ENCODE data around the gene CD300LB.
"Not testable (repeated sequence)": the region's sequence is repeated elsewhere in the genome, so short reads cannot be mapped to it uniquely, and the experiment has no call there.

The CD300LB gene

DNA sequence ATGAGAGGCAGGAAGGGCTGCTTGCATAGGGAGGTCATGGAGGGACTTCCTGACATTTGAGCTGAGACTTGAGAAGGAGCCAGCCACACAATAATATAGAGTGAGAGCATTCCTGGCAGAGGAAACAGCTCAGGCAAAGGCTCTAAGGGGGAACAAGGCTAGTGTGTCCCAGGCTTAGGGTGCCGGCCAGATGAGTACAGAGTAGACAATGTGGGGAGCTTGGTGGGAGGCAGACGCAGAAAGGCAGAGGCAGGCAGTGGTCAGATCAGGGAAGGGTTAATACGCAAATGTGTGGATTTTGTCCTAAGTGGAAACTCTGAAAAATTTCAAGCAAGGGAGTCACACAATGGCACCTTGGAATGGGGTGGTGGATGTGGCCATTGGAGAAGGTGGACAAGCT lies 31.3 kb downstream of the CD300LB start:
- no peak for FAIRE-seq

DNA sequence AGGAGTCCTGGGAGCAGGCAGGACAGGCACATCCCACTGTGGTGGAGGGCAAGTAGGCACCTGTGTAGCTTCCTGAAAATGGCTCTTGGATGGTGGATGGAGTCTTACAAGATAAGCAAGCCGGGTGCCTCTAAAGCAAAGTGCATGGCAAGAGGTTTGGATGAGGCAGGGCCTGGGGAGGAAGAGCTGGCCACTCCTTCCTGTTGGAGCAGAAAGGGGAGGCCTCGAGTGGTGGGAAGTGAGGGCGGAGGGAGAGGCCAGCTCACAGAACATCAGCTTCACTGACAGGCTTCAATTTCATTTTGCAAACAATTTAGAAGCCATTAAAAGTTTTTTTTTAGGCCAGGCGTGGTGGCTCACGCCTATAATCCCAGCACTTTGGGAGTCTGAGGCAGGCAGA lies 33.8 kb downstream of the CD300LB start:
- FAIRE-seq = no peak
- peak; percentile 3 for DNase-seq (ENCODE audit: low spot score)

More for the DNA sequence above, 31.3 kb downstream of the CD300LB start:
- DNase-seq (ENCODE audit: low spot score) = peak; percentile 1

DNA sequence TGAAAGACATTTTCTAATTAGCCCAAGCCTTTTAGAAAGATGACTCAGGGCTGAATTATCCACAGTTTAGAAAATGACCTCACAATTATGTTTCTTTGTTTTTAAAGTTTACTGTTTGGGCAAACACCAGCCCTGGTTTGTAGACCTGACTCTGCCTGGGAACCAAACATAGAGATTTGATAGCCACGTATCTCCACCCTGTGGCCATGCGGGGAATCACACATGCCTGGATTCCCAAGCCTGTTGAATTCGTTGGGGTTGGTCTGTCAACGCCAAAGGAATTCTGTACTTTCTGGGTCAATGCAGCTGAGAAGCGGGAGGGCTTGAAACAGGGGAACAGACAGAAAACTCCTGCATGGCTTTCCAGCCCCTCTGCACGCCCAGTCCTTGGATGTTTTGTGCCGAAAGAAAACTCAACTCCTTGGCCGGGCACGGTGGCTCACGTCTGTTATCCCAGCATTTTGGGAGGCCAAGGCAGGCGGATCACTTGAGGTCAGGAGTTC lies 37.9 kb downstream of the CD300LB start:
- DNase-seq (ENCODE audit: low spot score) = peak; percentile 85
- FAIRE-seq = peak; percentile 90

DNA sequence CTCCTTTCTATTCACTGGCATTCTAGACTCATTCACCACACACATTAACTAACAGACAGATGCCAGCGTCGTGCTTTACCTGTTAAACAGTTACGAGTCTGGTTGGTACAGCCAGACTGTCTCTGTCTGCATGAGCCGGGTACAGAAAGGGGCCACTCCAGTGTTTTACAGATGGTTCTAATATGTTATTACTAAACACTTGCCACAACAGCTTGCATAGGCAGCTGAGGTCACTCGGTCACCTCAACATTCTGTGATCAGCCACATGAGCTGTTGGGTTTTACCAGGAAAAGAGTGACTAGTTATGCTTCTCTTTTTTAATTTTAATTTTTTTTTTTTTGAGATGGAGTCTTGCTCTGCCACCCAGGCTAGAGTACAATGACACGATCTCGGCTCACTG lies 39.6 kb downstream of the CD300LB start:
- DNase-seq (ENCODE audit: low spot score) = peak; percentile 0
- no peak for FAIRE-seq

DNA sequence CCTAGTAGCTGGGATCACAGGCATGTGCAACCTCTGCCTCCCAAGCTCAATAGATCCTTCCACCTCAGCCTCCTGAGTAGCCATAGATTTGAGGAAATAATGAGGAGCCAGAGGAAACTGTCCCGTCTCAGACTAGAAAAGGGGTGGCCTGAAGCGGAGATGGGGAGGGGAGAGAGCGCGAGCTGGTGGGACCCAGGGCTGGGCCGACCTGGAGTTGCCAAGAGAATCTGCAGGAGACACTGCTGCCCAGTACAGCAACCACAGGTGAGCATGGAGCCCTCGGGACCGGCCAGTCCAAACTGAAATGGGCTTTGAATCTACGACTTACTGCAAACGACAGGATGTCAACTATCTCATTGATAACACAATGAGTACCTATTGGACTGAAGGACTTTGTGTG lies 40.6 kb downstream of the CD300LB start:
- FAIRE-seq = no peak
- peak; percentile 2 for DNase-seq (ENCODE audit: low spot score)

DNA sequence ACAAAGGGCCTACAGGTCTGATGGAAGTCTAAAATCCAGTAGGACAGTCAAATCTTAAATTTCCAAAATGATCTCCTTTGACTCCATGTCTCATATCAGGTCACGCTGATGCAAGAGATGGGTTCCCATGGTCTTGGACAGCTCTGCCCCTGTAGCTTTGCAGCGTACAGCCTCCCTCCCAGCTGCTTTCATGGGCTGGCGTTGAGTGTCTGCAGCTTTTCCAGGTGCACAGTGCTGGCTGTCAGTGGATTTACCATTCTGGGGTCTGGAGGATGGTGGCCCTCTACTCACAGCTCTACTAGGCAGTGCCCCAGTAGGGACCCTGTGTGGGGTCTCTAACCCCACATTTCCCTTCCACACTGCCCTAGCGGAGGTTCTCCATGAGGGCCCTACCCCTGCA lies 43.0 kb downstream of the CD300LB start:
- not testable (repeated sequence) for DNase-seq (ENCODE audit: low spot score); FAIRE-seq

DNA sequence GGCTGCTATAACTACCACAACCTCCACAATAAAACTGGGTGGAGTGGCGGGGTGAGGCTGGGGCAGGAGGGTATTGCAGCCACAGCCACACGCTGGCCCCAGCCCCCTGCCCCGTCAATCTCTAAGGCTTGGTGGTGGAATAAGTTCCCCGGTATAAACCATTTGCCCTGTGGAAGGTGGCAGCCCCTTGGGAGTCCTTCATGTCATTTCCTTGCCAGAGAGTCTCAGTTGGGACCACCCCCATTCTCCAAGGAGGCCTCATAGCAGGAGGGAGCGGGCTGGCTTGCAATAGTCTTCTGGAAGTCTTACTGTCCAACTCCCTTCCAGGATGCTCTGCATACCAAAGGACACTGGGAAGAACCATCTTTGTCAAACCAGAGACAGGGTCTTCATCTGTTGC lies 45.4 kb downstream of the CD300LB start:
- peak; percentile 2 for DNase-seq (ENCODE audit: low spot score)
- FAIRE-seq = no peak

DNA sequence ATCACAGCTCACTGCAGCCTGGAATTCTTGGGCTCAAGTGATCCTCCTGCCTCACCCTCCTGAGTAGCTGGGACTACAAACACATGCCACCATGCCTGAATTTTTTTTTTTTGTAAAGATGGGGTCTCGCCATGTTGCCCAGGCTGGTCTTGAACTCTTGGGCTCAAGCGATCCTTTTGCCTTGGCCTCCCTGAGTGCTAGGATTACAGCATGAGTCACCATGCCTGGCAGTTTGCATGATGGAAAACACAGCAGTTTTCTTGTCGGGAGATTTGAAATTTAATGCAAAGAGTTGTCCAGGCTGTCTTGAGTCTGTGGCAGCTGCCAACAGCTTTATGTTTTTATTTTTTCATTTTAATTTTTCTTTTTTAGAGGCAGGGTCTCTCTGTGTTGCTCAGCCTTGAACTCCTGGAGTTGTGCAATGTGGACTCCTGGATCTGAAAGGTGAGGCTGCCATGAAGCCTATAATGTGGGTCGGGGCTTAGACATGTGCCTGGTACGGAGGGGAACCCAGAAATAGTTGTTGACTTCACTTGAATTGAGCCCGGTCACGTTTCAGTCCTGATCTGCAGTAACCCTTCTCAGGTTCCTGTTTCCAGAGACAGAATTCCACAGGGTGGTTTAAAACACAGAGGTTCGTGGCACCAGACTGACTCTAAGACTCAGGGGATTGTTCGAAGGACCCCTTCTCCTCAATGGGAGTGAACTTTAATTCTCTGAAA lies 46.1 kb downstream of the CD300LB start:
- no peak for FAIRE-seq

DNA sequence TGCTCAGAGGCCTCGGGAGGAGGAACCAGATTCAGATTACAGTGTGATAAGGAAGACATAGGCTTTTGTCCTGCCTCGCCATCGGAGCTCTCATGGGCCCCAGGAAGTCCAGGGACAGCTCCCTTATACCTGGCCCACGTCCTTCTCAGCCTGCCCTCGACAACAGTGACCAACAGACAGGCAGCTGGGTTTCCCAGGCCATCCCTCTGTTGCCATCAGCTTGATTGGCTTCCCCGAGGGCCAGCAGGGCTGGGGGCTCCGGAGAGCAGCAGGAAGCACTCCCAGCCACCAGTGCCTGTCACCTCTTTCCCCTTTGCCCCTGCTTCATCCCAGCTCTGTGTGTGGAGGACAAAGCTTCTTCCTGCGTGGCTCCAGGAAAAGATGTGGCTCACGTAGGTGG lies 47.2 kb downstream of the CD300LB start:
- FAIRE-seq (no peak), DNase-seq (ENCODE audit: low spot score) (no peak)

More for the DNA sequence above, 46.1 kb downstream of the CD300LB start:
- DNase-seq (ENCODE audit: low spot score) = peak; percentile 9

DNA sequence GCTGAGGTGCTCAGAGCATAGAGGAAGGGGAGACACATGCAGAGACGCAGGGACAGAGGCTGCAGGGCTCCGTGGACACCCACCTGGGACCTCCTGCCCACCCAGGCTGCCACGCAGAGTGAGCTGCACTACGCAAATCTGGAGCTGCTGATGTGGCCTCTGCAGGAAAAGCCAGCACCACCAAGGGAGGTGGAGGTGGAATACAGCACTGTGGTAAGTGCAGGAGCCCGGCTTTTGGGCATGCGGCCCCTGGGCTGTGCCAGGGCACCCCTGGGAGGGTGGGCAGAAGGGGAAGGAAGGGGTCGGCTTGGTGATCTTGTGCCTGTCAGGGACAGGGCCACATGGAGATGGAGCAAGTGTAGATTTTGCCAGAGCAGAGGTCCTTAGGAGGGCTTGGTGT lies 49.7 kb downstream of the CD300LB start:
- FAIRE-seq = no peak
- DNase-seq (ENCODE audit: low spot score) = no peak

DNA sequence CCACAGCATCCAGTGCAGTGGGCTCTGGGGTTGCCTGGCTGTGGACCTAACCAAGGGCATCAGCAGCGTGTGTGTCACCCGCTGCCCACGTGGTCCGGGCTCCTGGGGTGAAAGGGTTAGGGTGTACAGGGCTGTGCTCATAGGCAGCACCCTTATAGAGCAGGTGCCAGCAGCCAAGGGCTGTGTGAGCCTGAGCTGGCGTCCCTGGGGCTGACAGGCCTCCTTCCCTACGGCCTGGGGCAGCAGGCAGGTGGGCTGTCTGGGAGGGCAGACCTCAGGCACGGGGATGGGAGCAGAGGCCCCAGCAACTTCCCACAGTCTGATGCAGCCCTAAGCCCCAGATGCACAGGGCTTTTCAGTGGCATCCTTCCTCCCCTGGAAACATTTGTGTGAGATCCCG lies 51.0 kb downstream of the CD300LB start:
- FAIRE-seq (no peak), DNase-seq (ENCODE audit: low spot score) (no peak)

DNA sequence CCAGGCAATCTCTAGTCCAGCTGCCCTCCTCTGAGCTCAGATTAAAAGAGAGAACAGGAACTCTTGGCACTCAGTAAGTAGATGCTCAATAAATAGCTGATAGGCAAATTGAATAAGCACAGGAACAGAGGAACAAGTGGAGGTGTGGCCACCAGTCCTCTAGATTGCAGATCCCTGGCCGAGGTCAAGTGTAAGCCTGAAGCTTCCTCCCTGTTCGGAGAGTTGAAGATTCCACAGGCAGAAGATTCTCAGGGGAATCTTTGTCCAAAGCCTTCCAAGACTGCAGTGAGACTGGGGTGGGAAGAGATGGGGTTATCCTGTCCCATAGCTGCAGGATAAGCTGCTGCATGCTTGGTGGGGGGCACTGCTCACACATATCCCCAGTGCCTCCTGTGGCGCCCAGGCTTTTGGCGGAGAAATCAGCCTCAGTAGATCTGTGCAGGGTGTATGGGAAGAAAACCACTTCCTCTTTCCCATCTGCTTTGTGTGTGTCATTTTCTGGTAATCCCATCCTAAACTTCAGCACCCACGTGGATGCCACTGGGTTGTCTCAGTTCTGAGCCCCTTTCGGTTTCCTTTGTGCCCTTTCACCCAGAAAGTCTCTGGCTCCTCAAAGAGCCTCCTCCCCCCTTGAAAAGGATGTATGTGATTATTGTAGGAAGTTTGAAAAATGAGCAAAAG lies 52.7 kb downstream of the CD300LB start:
- FAIRE-seq = no peak
- DNase-seq (ENCODE audit: low spot score) = no peak

DNA sequence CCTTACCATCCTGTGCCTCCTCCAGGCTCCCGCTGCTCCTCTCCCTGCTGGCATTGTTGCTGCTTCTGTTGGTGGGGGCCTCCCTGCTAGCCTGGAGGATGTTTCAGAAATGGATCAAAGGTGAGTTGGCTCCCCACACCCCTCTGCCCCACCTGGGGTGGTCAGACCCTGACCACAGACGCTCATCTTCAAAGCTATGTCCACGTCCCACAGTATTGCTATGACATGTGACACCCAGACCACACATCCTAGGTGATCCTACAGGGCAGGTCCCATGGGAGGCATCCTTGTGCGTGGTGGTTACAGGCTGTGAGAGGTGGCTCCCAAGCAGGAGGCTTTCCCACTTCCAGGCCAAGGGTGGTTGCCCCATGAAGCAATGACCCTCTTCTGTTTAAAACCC lies 53.9 kb downstream of the CD300LB start:
- FAIRE-seq = no peak
- no peak for DNase-seq (ENCODE audit: low spot score)

DNA sequence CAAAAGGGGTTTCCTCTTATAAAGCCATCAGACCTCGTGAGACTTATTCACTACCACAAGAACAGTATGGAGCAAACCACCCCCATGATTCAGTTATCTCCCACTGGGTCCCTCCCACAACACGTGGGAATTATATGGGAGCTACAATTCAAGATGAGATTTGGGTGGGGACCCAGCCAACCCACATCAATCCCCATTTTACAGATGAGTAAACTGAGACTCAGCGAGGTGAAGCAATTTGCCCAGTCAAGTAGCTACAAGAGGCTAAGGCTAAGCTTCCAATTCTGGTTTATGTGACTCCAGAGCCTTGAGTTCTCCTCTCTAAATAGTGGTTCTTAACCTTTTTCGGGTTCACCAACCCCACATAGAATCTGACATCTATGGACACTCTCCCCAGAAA lies 56.1 kb downstream of the CD300LB start:
- no peak for DNase-seq (ENCODE audit: low spot score)
- FAIRE-seq = no peak

DNA sequence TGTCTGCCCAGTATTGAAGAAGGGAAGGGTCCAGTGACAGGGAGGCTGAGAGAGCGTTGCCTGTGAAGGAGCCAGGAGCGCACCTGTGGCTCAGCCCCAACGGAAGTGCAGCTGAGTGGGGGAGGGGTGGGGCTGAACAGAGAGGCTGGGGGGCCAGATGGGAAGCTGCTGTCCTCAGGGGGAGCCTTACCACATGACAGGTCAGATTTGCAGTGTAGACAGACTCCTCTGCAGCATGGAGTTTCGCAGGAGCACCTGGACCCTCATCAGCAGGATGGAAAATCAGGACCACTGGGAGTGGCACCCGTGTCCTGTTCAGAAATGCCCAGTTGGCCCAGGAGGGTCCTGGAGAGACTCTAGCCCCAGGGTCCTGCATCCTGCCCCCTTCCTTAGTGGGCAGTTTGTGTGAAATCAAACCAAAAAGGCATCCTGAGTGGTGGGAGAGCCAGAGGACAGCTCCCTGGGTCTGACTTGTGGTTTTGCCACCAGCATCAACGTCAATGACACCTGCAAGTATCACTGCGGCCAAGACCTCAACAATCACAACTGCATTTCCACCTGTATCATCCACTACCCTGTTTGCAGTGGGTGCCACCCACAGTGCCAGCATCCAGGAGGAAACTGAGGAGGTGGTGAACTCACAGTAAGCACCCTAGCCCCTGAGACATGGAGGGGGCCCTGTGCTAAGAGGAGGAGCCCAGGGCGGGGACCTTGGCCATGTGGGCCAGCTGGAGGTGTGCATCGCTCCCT lies 57.1 kb downstream of the CD300LB start:
- no peak for FAIRE-seq
- no peak for DNase-seq (ENCODE audit: low spot score)

DNA sequence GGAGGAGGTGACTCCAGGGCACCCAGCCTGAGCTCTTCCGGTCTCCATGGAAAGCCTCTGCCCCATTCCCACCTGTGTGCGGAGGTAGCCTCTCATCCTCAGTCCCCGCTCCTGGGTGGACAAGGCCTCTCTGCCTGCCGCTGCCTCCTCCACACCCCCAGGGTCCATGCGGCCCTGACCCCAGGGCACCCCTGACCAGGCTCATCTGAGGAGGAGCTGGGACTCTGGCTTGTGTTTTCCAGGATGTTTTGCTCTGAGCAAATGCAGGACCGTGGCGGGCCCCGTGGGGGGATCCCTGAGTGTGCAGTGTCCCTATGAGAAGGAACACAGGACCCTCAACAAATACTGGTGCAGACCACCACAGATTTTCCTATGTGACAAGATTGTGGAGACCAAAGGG lies 58.0 kb downstream of the CD300LB start:
- no peak for FAIRE-seq
- no peak for DNase-seq (ENCODE audit: low spot score)

DNA sequence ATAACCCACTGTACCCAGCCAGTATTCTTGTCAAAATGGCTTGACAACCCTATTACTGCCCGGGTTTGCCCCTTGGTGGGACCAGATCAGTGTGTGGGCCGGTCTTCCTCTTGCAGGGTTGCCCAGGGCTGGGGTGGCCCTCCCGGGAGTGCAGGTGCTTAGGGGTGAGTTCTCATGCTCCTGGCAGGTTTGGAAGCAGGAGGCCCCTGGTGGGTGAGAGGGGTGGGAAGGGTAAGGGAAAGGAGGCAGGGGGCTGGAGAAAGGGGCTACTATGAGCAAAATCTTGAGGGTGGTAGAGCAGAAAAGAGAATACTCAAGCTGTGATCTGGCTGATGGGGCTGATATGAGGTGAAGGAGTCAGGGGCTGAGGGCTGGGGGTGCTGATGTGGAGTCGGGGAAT lies 58.4 kb downstream of the CD300LB start:
- FAIRE-seq = no peak
- no peak for DNase-seq (ENCODE audit: low spot score)

DNA sequence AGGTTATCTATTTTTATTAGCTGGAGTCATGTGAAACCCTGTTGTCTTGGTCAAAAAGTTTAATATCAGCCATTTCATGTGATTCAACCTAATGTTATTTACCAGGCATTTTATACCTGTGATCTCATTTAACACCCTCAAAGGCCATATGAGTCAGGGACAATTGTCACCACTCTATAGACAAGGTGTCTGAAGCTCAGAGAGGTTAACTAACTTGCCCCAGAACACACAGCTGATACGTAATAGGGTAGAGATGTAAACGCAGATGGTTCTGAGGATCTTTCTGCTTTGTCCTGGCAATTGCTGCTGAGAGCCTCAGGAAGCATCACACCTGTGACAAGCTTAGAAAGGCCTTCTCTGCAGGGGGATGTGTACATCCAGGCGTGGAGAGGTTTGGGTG lies 59.9 kb downstream of the CD300LB start:
- peak; percentile 37 for FAIRE-seq
- no peak for DNase-seq (ENCODE audit: low spot score)

Measured in urothelium cell line (cell line).